ENCODE measurements around the gene HAT1.

Gene HAT1

GRCh38 chr2:172012677-172013391 is 90.6 kb downstream of the HAT1 start:
- Histone ChIP-seq H3K36me3 (no peaks in the 10 kb centered on the region), H3K27me3 (no peaks in the 10 kb centered on the region), H3K9me3 (no peaks in the 10 kb centered on the region), H3K4me3 (ENCODE audit: low read depth in 1 of 2, low read length in 1 of 2) (no peak overlapping the region), H3K4me1 (ENCODE audit: control insufficient read depth in 1 of 2, insufficient read depth in 1 of 2, low read depth in 1 of 2, low read length in 1 of 2) (peaks cover 24 to 32% of the 10 kb centered on the region in 2 experiments), H3K27ac (no peak overlapping the region)
- TF ChIP-seq CTCF (IDR thresholded peaks at IDR 0.05) = no peak

- Histone ChIP-seq H3K4me3 (ENCODE audit: low read depth in 1 of 2, low read length in 1 of 2) (no peak overlapping the region), H3K27me3 (no peaks in the 10 kb centered on the region), H3K4me1 (ENCODE audit: control insufficient read depth in 1 of 2, insufficient read depth in 1 of 2, low read depth in 1 of 2, low read length in 1 of 2) (peaks cover 30 to 36% of the 10 kb centered on the region in 2 experiments), H3K9me3 (no peaks in the 10 kb centered on the region), H3K27ac (no peak overlapping the region), H3K36me3 (no peaks in the 10 kb centered on the region)
- TF ChIP-seq CTCF (IDR thresholded peaks at IDR 0.05) = no peak
Measured at GRCh38 chr2:172013396-172013795, 91.1 kb downstream of the HAT1 start.

- Histone ChIP-seq H3K27ac (no peak overlapping the region), H3K27me3 (no peaks in the 10 kb centered on the region), H3K4me3 (ENCODE audit: low read depth in 1 of 2, low read length in 1 of 2) (no peak overlapping the region), H3K36me3 (no peaks in the 10 kb centered on the region), H3K9me3 (no peaks in the 10 kb centered on the region), H3K4me1 (ENCODE audit: control insufficient read depth in 1 of 2, insufficient read depth in 1 of 2, low read depth in 1 of 2, low read length in 1 of 2) (peaks cover 9 to 12% of the 10 kb centered on the region in 2 experiments)
- TF ChIP-seq CTCF (IDR thresholded peaks at IDR 0.05) = no peak
Measured at GRCh38 chr2:172021074-172021931, 99.0 kb downstream of the HAT1 start.

- Histone ChIP-seq H3K4me1 (ENCODE audit: control insufficient read depth in 1 of 2, insufficient read depth in 1 of 2, low read depth in 1 of 2, low read length in 1 of 2) (peaks cover 9 to 12% of the 10 kb centered on the region in 2 experiments), H3K9me3 (no peaks in the 10 kb centered on the region), H3K4me3 (ENCODE audit: low read depth in 1 of 2, low read length in 1 of 2) (no peak overlapping the region), H3K27me3 (no peaks in the 10 kb centered on the region), H3K27ac (no peak overlapping the region), H3K36me3 (no peaks in the 10 kb centered on the region)
- no peak for TF ChIP-seq CTCF (IDR thresholded peaks at IDR 0.05)
Measured at GRCh38 chr2:172021955-172022354, 99.7 kb downstream of the HAT1 start.

- Histone ChIP-seq H3K27ac (no peak overlapping the region), H3K4me1 (ENCODE audit: control insufficient read depth in 1 of 2, insufficient read depth in 1 of 2, low read depth in 1 of 2, low read length in 1 of 2) (no peaks in the 10 kb centered on the region), H3K9me3 (no peaks in the 10 kb centered on the region), H3K27me3 (no peaks in the 10 kb centered on the region), H3K4me3 (ENCODE audit: low read depth in 1 of 2, low read length in 1 of 2) (no peak overlapping the region), H3K36me3 (no peaks in the 10 kb centered on the region)
- TF ChIP-seq CTCF (IDR thresholded peaks at IDR 0.05) = no peak
Measured at GRCh38 chr2:172031536-172031935, 109.3 kb downstream of the HAT1 start.
